ENCODE data around the gene CXADR. TPM values are rescaled to one million over a fixed set of nuclear protein-coding genes. Genes with fewer than 3 reads are reported as not detected.

CXADR gene
- total and polyA plus RNA-seq, 7 donors = 1.5 to 14.5 (median 2.5) TPM

DNA sequence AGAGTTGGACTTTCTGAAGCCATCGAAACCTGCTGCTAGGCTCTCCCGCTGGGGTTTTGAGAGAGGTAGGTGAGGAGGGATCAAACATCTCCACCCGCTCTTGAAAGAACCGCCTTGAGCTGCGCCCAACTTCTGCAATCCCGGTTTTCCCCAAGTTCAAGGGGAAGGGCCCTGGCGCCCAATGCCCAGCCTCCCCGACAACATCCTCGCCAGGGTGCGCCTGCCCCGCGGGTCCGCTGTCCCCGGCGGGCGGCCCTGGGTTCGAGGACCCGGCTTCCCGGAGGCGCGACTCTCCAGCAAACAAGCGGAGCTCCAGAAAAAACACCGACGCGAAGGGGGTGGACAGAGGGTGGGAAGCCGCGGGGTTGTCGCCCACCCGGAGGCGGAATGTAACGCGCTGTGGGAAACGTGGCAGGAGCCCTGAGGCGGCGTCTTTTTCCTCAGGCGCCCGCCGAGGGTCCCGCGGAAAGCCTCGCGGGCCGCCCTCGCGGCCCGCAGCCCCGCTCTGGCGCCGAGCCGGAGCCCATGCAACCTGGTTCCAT, 99.3 kb downstream of the CXADR start:
- H3K36me3 ChIP-seq = no peaks in the 10 kb centered on the region
- H3K4me3 ChIP-seq = peak overlapping the region; percentile 85 to 90 (median 88)
- no peaks in the 10 kb centered on the region for H3K9me3 ChIP-seq
- H3K27me3 ChIP-seq = no peaks in the 10 kb centered on the region
- intact Hi-C loops (cut with DNase I) = loop anchor here (5.0 to 10.0 kb wide), 2 partner anchors 205 to 1877 kb away; partner anchors contain the start of gene C21orf91
- DNase-seq = peak; percentile 70
- WGBS, 2 donors = 0% methylated on average over 50 of the region's 50 CpGs
- TF ChIP-seq EP300 (IDR thresholded peaks at IDR 0.05) = no peak
- TF ChIP-seq POLR2A (IDR thresholded peaks at IDR 0.05) = no peak
- TF ChIP-seq CTCF (IDR thresholded peaks at IDR 0.05) = no peak
- no peak for TF ChIP-seq POLR2AphosphoS5 (IDR thresholded peaks at IDR 0.05)
- peaks cover 0 to 39% (median 34%) of the 10 kb centered on the region in 4 donors for H3K4me1 ChIP-seq
- H3K27ac ChIP-seq = peak overlapping the region; percentile 94 to 96 (median 96)

- H3K36me3 ChIP-seq = no peaks in the 10 kb centered on the region
- intact Hi-C loops (cut with DNase I) = loop anchor here (5.0 to 10.0 kb wide), 2 partner anchors 205 to 1878 kb away; partner anchors contain the start of gene C21orf91
- H3K27ac ChIP-seq = peak within 1 kb of the TSS; percentile 94 to 96 (median 96)
- peak; percentile 31 to 67 for TF ChIP-seq POLR2A (IDR thresholded peaks at IDR 0.05)
- no peak for TF ChIP-seq EP300 (IDR thresholded peaks at IDR 0.05)
- peak; percentile 94 to 97 (median 96) for TF ChIP-seq POLR2AphosphoS5 (IDR thresholded peaks at IDR 0.05)
- no peak for TF ChIP-seq CTCF (IDR thresholded peaks at IDR 0.05)
- no peaks in the 10 kb centered on the region for H3K27me3 ChIP-seq
- no peaks in the 10 kb centered on the region for H3K9me3 ChIP-seq
- H3K4me3 ChIP-seq = peak within 1 kb of the TSS; percentile 85 to 90 (median 88)
- H3K4me1 ChIP-seq = peaks cover 0 to 37% (median 31%) of the 10 kb centered on the region in 4 donors
- WGBS, 2 donors = 1 to 4% methylated on average over 102 of the region's 102 CpGs
- DNase-seq = peak; percentile 90
These were observed 99.9 kb downstream of the CXADR start, which contains the start of gene BTG3 for GRCh38 chr21:17612565-17613241. TSS of gene BTG3 (minus strand) at chr21:17612901. CDS start at chr21:17609144, 3,757 bp downstream.

- WGBS, 2 donors = 33 to 48% methylated on average over 16 of the region's 16 CpGs
- peak; percentile 88 for DNase-seq
These were observed 100.4 kb downstream of the CXADR start for GRCh38 chr21:17613242-17613676.

DNA sequence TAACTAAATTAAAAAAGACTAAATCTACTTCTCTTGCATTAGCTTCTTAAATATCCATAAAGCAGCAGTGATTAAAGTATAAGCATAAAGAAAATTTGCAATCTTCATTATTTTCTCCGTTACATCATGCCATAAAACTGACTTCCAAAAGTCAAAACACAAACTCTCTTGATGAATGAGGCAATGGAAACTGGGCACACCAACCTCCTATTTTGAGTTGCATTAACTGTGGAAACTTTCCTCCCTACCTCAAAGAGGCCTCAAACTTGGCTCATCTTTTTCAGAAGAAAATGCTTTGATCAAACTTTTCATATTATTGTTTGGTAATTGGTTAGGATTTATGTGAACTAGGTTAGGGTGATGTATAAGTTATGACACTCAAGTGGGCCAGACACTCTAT, 104.0 kb downstream of the CXADR start:
- intact Hi-C loops (cut with DNase I) = loop anchor here (10.0 kb wide), 1 partner anchor 1882 kb away; no protein-coding TSS in a partner anchor
- no peak for TF ChIP-seq EP300 (IDR thresholded peaks at IDR 0.05)
- no peak for TF ChIP-seq POLR2A (IDR thresholded peaks at IDR 0.05)
- TF ChIP-seq POLR2AphosphoS5 (IDR thresholded peaks at IDR 0.05) = peak in 2 of 4 donors; percentile 24 to 36
- TF ChIP-seq CTCF (IDR thresholded peaks at IDR 0.05) = no peak
- Histone ChIP-seq H3K4me3 (no peak overlapping the region), H3K27ac (no peak overlapping the region), H3K27me3 (no peaks in the 10 kb centered on the region), H3K9me3 (no peaks in the 10 kb centered on the region), H3K4me1 (peaks cover 0 to 15% (median 8%) of the 10 kb centered on the region in 4 donors), H3K36me3 (no peaks in the 10 kb centered on the region)
- DNase-seq = no peak
- WGBS, 2 donors = 94 to 97% methylated on average over 1 of the region's 1 CpG

More at GRCh38 chr21:17613242-17613676, 100.4 kb downstream of the CXADR start:
- intact Hi-C loops (cut with DNase I) = loop anchor here (5.0 to 10.0 kb wide), 2 partner anchors 204 to 1878 kb away; partner anchors contain the start of gene C21orf91
- Histone ChIP-seq H3K9me3 (no peaks in the 10 kb centered on the region), H3K27me3 (no peaks in the 10 kb centered on the region), H3K4me3 (peak overlapping the region; percentile 85 to 90 (median 88)), H3K27ac (peak overlapping the region; percentile 94 to 96 (median 96)), H3K4me1 (peaks cover 0 to 31% (median 27%) of the 10 kb centered on the region in 4 donors), H3K36me3 (no peaks in the 10 kb centered on the region)
- no peak for TF ChIP-seq EP300 (IDR thresholded peaks at IDR 0.05)
- TF ChIP-seq POLR2A (IDR thresholded peaks at IDR 0.05) = no peak
- TF ChIP-seq CTCF (IDR thresholded peaks at IDR 0.05) = no peak
- no peak for TF ChIP-seq POLR2AphosphoS5 (IDR thresholded peaks at IDR 0.05)

Measured in sigmoid colon (tissue), 7 donors.